GM12873 (cell line): ENCODE data around the gene NEK6.

Experiments
- CTCF ChIP-seq: IDR thresholded peaks from 2 replicates; pipeline ENCODE4 v1.5.1; 2012; ENCODE audit warnings: low read depth, mild to moderate bottlenecking, moderate library complexity, low read length, control low read depth; ENCODE audit not compliant: insufficient read depth; ENCODE audit errors: missing control alignments

Gene NEK6

GRCh38 chr9:124218987-124219461 is 38.7 kb upstream of the NEK6 start:
- no peak for TF ChIP-seq CTCF

GRCh38 chr9:124220946-124221451 is 36.8 kb upstream of the NEK6 start:
- TF ChIP-seq CTCF: no peak

- TF ChIP-seq CTCF: no peak
Observed at GRCh38 chr9:124221676-124222075, 36.1 kb upstream of the NEK6 start.

GRCh38 chr9:124222109-124222508 is 35.6 kb upstream of the NEK6 start:
- TF ChIP-seq CTCF: no peak

GRCh38 chr9:124222918-124223720 is 34.6 kb upstream of the NEK6 start:
- no peak for TF ChIP-seq CTCF

- TF ChIP-seq CTCF: no peak
Observed at GRCh38 chr9:124225945-124226344, 31.8 kb upstream of the NEK6 start.

GRCh38 chr9:124228516-124228915 is 29.2 kb upstream of the NEK6 start:
- TF ChIP-seq CTCF: no peak
